ENCODE results near the gene GSC2.

The GSC2 gene

DNA sequence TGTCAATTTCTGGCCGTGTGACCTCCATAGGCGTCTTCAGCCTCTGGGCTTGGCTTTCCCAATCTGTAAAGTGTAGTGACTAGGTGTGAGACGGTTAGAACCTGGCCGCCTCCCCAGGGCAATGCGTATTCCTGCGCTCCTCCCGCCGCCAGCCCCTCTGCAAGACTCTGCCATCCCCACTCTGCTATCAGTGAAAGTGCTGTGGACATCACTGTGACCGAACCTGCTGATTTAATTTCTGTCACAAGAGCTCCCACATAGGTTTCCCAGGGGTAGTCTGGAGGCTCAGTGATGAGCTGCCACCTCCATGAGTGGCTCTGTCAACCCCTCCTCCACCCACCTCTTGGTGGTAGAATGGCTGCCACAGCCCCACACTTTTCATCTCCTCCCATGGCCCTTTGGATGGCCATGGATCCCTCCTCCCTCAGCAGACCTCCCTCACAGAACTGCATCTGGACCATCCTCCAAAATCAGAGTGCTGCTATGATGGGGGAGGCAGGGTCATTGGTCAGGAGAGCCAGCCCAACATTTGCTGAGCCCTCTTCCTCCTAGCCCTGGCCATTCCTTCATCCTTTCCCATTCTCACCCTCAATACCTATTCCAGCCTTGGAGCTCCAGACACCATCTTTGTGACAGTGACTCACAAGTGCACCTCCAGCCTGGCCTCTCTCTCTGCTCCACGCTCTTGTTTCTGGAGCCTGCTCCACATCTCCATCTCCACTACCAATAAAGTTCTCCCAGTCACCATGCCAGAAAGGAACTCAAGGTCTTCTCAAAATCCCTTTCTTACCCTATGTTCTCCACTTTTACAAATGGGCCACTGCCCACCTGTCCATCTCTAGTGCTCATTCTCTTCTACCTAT is 1.5 kb upstream of the GSC2 start:
- no peak for DNase-seq

DNA sequence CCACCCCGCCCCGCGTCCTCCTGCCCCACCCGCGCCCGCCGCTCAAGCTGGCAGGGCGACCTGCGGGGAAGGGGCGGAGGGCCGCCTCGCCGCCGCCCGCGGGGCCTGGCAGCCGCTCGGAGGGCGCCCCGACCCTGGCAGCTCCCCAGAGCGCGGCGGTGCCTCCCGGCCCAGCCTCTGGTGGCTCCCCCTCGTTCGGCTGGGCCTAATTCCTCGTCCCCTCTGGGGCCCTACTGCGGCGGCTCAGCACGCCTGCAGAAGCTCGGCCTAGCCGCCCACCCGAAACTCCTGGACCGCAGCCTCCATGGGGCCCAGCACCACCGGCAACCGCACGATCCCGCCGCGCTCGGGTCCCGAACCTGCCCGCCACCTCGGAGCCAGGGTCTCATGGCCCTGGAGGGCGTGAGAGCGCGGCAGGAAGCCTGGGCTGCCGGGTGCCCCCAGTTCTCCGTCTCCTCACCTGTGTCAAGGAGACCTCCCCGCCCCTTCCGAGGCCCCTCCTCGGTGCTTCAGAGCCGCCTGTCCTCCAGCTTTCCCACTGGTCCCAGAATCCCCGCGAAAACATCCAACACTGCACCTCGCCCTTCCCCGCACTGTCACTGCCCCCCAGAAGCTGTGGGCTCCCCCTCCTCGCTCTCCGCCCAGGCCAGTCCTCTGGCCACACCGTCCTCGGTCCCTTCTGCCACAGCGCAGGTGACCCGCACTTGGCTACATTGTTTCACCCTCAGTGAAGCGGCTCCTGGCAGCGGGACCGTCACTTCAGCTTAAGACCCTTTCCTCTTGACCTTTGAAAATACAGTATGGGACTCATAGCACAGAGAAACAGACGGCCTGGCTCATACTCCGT is 613 bp upstream of the GSC2 start:
- DNase-seq = no peak

DNA sequence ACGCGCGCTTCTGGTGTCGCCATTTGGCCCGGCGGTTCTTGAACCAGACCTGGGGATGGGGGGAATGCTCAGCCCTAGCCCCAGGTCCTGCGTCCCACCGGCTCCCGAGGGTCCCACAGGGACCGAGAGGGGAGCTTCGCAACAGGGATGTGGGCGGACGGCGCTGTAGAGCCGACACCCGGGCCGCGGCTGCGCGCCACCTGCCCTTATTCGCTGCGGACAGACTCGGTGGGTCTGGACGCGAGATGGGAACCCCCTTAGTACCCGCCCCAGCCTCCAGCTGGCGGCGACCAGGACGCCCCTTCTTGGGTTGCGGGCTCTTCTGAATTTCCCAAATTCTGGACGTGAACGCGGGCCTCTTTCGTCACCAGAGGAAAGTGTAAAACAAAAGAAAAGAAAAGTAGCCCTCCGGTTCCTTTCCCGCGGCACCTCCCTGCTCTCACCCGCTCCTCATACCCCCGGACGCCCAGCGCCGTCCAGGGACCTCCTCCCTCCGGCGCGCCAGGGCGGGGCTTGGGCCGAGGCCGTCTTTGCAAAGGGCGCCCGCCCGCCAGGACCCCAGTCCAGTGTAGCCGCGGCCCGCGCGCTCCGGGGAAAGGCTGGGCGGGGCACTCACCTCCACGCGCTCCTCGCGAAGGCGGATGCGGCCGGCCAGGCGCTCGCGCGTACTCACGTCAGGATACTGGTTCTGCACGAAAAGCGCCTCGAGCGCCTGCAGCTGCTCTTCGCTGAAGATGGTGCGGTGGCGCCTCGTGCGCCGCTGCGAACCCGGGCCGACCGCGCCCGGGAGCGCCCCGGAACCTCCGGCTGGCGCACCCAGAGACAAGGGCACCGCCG is 827 bp downstream of the GSC2 start:
- DNase-seq = peak in 1 of 4 experiments; percentile 24

DNA sequence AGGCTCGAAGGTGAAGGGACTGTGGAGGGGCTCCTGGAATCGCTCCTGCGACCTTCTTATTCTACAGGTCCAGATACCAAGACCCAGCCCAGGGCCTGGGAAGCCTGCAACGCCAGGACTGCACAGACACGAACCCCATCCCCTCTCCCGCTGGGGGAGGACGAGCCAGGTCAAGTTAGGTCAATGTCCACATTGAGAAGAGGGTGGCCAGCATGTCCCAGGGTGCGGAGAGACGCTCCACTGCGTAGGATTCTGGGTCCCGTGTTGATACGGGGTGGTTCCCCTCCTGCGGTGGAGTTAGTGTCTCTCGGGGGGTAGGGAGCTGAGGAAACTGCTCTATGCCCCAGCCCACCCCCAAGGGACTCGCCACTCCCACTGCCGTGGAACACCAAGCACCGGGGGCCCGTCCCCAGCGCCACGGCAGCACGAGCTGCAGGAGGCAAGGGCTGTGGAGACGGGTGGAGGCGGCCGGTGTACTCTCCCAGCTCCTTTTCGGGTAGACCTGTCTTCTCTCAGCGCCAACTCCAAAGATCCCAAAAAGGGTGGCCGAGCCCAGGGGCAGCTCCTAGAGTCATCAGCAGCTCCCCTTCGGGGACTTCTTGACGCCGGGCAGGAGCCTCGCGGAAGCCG is 1.6 kb downstream of the GSC2 start:
- no peak for DNase-seq

DNA sequence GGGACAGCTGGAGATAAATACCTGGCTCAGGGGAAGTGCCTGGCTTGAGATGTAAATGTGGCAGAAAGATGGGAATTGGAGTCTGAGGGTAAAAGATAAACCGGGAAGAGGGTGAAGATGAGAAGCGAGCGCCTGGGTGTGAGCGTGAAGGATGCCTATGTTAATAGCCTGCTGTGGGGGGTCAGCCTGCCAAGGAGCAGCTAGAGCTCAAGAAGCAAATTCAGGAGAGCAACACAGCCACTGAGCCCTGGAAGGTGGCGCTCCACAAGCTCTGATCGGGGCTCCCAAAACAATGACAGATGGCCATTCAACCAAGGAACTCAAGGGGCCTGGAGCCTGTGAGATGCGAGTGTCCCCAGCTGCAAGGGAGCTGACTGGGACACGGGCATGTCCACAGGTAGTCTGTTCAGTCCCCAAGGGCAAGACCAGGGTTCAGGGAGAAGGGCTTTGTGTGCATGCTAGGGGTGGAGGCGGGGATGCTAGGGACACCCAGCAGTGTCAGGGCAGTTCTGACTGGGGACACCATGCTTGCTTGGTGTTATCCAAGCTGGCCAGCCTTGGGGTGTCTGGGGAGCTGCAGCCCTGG is 2.8 kb downstream of the GSC2 start:
- DNase-seq = no peak

DNA sequence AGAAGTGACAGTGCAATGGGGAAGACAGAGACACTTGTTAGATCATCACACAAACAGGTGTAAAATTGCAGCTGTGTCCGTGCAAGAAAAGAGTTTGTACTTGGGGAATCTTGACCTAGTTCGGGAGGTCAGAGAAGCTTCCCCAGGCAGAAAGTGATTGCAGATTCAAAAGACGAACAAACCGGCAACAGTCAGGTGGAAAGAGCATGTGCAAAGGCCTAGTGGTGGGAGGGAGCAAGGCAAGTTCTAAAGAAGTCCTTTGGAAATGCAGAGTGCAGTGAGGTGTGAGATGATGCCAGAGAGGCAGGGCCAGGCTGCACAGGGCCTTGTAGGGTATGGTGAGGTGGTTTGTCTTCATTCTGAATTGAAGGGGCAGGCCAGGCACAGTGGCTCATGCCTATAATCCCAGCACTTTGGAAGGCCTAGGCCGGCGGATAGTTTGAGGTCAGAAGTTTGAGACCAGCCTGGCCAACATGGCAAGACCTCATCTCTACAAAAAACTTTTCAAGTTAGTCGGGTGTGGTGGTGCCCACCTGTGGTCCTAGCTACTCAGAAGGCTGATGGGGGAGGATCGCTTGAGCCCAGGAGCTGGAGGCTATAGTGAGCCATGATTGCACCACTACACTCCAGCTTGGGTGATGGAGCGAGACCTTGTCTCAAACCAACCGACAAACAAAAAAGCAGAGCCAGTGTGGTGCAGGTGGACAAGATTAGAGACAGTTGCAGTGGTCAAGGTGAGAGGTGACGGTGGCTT is 3.7 kb downstream of the GSC2 start:
- DNase-seq = no peak

DNA sequence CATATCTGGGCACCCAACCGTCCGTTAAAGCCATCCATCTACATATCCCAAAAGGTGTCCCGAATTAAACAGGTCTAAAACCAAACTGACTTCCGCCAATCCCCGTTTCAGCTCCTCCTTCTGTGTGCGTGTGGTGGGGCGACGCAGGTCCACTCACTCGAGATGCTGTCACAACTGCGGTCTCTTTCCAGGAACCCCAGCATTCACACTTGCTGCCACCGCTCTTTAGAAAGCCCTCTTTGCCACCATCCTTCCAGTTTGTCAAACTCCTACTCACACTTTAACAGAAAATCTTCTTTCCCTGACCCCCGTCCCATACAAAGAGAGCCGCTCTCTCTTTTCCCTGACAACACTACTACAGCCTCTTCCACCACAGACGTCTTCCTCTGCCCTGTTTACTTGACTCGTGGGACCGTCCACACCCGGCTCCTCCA is 6.1 kb downstream of the GSC2 start:
- peak in 1 of 4 experiments; percentile 32 for DNase-seq

DNA sequence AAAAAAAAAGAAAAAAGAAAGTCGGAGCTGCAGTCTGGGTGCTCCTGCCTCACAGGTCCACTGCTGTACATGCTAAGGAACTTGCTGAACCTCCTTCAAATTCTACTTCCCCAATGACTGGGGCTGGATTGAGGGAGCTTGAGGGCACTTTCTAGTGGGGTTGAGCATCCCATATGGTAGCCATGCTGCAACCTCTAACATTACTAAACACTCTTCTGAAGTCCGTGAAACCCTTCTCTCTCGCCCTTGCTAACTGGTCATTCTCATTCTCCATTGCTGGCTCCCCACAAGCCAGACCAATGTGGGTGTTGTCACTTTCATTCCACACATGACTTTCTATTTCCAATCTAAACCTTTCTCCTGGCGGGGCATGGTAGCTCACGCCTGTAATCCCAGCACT is 6.9 kb downstream of the GSC2 start:
- DNase-seq = no peak

DNA sequence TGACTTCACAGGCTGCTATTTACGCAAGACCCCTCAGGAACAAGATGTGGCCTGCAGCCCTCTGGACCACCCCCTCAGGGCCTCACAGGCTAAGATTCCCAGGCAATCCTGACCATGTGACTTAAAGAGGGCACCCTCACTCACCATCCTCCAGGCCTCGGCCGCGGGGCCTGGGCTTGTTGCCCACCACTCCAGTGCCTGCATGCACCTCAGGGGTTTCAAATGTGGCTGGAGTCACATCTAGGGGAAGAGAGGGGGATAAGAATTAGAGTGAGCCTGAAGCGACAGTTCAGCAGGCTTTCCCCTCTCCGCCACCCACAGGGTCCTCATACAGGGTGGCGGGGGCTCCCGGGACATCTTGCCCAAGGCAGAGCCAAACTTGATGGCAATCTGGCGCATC is 7.7 kb downstream of the GSC2 start:
- no peak for DNase-seq

DNA sequence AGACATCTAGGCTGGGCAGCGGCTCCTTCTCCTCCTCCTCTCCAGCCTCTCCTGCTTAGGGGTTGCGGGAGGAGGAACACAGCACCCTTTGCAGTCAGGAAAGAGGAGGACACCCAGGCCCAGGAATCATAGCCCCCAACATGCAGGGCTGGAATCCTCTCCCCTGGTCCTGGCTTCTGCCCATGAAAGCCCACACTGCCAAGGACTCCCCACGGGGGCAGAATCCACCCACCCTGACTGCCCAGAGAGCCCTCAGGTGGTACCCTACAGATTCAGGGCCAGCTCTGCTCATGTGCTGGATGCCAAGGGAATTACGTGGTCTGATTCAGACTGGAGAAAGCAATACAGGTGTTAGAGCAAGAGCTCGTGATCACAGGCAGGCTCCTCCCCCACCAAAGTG is 10.1 kb downstream of the GSC2 start:
- no peak for DNase-seq

DNA sequence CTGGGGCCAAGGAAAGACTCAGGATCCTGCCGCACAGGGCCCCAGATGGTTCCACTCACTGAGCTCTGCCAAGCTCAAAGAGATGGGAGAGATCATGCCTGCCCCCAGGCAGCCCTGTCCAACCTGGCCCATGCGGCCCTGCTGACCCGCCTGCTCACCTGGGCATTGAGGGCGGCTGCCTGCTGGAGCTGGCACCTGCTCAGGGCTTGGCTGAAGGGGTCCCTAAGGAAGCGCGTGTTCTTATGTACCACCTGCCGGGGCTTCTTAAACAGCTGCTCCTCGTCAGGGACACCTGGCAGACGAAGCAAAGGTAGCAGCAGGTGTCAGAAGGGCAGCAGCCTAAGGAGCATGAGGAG is 11.1 kb downstream of the GSC2 start:
- DNase-seq = no peak

DNA sequence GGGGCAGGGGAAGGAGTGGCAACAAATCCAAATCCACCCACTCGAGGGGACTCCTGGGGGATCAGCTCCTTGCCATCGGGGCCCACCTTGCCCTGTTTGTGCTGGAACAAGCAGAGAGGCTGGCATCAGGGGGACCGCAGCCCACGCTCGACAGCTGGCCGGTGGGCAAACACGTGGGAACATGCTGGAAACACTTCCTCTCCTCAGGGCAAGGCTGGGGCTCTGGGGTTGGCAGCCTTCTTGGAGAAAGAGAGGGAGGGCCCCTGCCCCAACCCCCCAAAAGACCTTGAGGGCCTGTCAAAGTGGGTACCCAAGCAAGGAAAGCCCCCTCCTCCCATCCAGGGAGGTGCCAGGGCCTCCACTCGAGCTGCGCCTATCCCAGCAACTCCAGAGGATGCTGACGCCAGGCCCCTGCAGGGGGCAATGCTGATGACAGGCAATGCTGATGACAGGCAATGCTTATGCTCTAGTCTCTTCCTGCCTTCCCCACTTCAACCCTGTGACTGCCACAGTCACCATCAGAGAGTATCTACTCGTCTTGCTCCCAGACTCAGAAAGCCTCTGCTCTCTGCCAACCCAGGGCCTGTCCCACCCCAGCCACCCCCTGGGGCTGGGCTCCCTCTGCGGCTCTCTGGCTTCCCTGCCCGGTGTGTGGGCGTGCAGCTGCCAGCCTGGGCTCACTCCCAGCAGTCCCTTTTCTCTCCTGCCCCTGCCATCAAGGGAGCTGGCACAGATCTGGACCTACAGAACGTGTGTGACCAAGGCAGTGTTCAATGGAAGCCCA is 11.7 kb downstream of the GSC2 start:
- no peak for DNase-seq

DNA sequence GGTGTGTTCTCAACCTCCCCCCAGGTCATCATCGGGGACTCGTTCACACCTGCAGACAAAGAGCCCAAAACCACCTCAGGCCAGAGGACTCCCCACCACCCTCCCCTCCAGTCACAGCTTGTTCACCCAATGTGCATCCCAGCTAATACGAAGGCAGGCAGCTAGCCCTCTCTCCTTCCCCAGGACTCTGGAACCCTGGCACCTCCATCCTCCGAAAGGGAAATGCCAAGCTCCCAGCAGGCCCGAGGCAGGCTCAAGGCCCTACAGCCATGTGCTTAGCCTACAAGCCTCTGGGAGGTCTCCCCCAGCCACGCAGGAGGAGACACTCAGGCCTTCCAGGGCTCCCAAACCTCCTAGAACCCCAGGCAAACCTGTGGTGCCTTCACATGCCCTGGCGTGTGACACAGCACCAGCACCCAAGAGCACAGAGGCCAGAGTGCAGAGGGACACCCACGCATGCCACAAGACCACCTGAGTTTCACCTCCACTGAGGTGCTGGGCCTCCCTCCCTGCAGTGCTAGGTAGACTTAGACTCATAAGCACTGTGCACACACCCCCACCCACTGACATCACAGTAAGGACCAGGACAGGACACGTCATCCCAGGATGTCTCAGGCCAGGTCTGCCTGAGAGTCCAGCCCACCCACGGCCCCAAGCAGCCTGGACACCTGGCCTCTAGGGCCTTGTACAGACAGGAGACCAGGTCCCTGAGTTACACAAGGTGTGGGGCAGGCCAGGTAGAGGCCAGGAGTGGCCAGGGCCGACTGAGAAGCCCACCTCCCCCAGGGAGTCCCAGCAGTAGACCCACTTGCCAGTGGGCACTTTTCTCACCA is 12.5 kb downstream of the GSC2 start:
- no peak for DNase-seq

DNA sequence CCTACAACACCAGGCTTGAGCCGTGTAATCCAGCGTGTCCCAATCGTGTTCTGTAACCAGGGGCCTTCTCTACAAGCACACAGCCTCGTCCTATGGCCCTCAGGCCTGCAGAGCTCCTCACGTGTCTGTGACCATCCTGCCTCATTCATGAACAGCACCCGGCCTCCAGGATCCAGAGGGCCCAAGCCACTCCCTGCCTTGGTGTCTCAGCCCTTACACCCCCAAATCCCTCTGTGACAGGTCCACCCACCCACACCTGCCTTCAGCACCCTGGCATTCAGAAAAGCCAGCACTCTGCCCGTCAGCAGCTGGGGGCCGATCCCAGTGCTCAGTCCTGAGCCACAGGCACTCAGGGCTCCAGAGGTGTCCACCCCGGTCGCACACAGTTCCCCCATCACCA is 13.2 kb downstream of the GSC2 start:
- DNase-seq = no peak

DNA sequence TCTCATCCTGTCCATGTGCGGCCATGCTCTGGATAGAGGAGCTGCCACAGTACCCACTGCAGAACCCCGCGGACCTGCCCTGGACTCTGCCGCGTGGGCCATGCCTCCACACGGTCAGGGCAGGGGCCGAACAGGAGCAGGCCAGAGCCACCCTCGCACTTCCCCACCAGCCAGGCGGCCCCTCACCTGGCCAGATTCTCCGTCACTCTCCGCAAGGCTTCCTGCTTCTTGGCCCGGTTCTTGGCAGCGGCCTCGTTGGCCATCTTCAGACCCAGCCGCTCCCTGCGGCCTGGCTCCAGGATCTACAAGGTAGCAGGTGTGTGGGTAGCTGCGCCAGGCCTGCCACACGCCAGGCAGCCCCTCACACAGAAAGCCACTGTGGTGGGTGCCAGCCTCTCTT is 15.2 kb downstream of the GSC2 start:
- no peak for DNase-seq

DNA sequence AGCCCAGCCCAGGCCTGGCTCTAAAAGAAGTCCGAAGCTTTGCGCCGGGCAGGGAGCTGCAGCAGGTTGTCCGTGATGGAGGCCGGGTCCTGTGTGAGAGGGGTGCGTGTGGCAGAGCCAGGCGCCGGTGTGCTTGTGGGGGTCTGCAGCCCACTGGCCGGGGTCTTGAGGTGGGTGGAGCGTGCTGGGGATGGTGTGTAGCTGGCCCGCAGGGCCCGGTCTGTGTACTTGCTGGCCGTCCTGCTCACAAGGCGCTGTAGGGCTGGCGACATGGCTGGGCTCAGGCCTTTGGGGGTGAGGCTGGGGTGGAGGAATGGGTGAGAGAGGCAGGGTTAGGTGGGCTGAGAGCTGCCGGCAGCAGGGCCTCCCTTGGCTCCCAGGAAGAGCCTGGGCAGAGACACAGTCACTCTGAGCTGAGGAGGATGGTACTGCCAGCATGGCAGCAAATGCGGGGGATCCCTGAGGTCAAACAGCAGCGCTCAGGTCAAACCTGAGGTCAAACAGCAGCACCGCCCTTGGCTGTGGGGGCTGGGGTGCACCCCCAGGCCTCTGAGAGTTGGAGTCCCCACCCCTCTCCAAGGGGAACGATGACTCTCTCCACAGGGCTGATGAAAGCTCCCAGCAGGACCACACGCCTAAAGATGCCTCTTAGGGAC is 15.8 kb downstream of the GSC2 start:
- no peak for DNase-seq

DNA sequence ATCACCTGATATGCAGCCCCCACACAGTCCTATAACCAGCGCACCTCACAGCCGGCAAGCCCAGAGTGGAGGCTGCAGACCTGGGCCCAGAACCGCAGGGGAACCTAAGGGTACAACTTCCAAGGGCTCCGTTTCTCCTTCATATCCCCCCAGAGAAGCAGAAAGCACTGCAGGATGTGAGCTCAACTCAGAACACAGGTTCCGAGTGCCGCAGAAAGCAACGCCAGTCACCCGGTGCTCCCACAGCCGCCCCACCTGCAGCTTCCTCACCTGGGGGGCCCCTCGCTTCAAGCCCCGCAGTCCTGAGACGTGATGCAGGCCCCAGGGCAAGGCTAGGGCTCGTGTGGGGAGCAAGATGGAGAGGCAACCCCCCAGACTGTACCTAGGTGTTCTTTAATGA is 16.5 kb downstream of the GSC2 start:
- no peak for DNase-seq

DNA sequence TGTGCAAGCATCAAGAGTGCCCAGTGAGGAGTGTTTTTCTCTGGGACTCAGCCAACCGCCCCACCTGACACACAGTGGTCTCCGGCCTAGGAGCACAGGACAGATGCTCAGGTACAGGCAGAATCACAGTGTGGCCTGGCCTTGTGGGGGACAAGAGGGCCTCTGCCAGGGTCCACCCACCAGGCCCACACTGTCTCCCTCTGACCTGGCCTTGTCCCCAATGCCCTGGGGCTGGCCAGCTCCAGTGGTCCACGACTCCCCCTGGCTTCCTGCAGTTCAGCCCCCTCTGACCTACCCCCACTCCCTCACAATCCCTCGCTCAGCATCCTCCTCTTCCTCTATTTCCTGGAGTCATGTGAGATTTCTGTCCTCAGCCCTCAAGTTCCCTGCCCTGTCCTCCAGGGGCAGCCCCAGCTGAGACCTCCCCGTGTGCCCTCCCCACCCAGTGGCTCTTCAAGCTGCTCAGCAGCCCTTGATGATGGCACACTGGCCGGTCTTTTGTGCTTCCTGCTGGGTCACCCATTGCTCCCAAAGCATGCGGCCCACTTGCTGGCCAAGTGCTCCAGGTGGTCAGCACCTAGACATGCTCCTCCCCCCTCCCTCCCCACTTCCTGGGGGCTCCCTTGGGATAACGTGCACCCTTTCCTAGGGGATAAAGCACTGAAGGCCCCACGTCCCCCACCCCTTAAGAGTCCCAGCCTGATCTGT is 17.2 kb downstream of the GSC2 start:
- DNase-seq = no peak

DNA sequence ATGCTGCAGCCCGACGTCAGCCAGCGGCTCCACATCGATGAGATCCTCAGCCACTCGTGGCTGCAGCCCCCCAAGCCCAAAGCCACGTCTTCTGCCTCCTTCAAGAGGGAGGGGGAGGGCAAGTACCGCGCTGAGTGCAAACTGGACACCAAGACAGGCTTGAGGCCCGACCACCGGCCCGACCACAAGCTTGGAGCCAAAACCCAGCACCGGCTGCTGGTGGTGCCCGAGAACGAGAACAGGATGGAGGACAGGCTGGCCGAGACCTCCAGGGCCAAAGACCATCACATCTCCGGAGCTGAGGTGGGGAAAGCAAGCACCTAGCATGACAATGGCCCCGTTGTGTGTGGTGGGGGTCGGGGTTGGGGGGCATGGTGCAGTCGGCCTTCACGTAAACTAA is 17.9 kb downstream of the GSC2 start:
- no peak for DNase-seq

Data from activated naive CD4-positive, alpha-beta T cell (primary cell).